Left colon (tissue), 2 donors: ENCODE measurements around the gene SLC12A6. TPM values are rescaled to one million over a fixed set of nuclear protein-coding genes. Genes with fewer than 3 reads are reported as not detected.
"Not testable (repeated sequence)": the region's sequence is repeated elsewhere in the genome, so short reads cannot be mapped to it uniquely, and the experiment has no call there.

Experiments used
- ATAC-seq: fragments of 200-7000 bp; cut with Tn5 transposase; one replicate; pipeline ENCODE4 v1.9.1; 2020; ENCODE audit warnings: mild to moderate bottlenecking, moderate library complexity
- DNase-seq, 2 donors: peaks; one replicate each; pipeline ENCODE4 v3.0.0-alpha.2; 2020
- intact Hi-C, 2 donors: fragments of 100-400 bp; cut with DNase I in 1 of 2; cut with micrococcal nuclease in 1 of 2; formaldehyde crosslinking; loops; one replicate each; pipeline versions ENCODE4 v1.11.2 to v1.14.0; 2022; cut with DNase I, micrococcal nuclease
- total RNA-seq, 2 donors: library from RNA; stranded (reverse); fragmentation: NEBNext Ultra II Directional; extraction: Animal tissue kit (Norgen Biotek cat#: 25700); gene quantifications; one replicate each; pipeline ENCODE4 v1.2.1, GENCODE V29; 2021
- donor health status: DM: no; HTN: no; CAD: no.
- donor health status: DM: yes; HTN: yes; CAD: no.

The SLC12A6 gene
- total RNA-seq, 2 donors from 2014 or later = 13.9 to 19.2 TPM

- ATAC-seq = peak; percentile 45
- peak; percentile 34 to 62 for DNase-seq
- intact Hi-C loops = no loop called here
These were observed 21.8 kb upstream of the SLC12A6 start for GRCh38 chr15:34359416-34359815.

- DNase-seq (no peak), ATAC-seq (no peak)
- intact Hi-C loops = no loop called here
These were observed 21.4 kb upstream of the SLC12A6 start for GRCh38 chr15:34358948-34359347.

- ATAC-seq (no peak), DNase-seq (no peak)
- intact Hi-C loops = no loop called here
These were observed 20.8 kb upstream of the SLC12A6 start for GRCh38 chr15:34358367-34358766.

GRCh38 chr15:34357653-34358052 lies 20.1 kb upstream of the SLC12A6 start:
- intact Hi-C loops = no loop called here
- no peak for ATAC-seq
- DNase-seq = no peak

GRCh38 chr15:34355241-34355640 lies 17.7 kb upstream of the SLC12A6 start:
- ATAC-seq (no peak), DNase-seq (no peak)
- intact Hi-C loops = no loop called here

- intact Hi-C loops = no loop called here
- no peak for DNase-seq
- ATAC-seq = no peak
These were observed 16.7 kb upstream of the SLC12A6 start for GRCh38 chr15:34354286-34354685.

- ATAC-seq = no peak
- DNase-seq = no peak
- intact Hi-C loops = no loop called here
These were observed 16.0 kb upstream of the SLC12A6 start for GRCh38 chr15:34353627-34354026.

- ATAC-seq, intact Hi-C loops, DNase-seq: not testable (repeated sequence)
These were observed 15.4 kb upstream of the SLC12A6 start for GRCh38 chr15:34352996-34353395.

GRCh38 chr15:34349769-34350168 lies 12.2 kb upstream of the SLC12A6 start:
- intact Hi-C loops = no loop called here
- no peak for DNase-seq
- ATAC-seq = no peak

GRCh38 chr15:34348735-34349300 lies 11.2 kb upstream of the SLC12A6 start:
- intact Hi-C loops = no loop called here
- DNase-seq = no peak

GRCh38 chr15:34347951-34348638 lies 10.5 kb upstream of the SLC12A6 start:
- DNase-seq (no peak), ATAC-seq (no peak)
- intact Hi-C loops = no loop called here

More at GRCh38 chr15:34348735-34349300, 11.2 kb upstream of the SLC12A6 start:
- ATAC-seq = peak; percentile 11

GRCh38 chr15:34342737-34343575 lies 5.4 kb upstream of the SLC12A6 start, which contains the start of the genes NOP10 and NUTM1:
Gene NOP10, minus strand, starts transcription at chr15:34343136. Its CDS starts 63 bp downstream, at chr15:34343073.
Gene NUTM1, plus strand, starts transcription at chr15:34343315. Its CDS starts 382 bp downstream, at chr15:34343697.
- intact Hi-C loops = no loop called here
- ATAC-seq (peak; percentile 94), DNase-seq (peak; percentile 90 to 91)

- intact Hi-C loops, DNase-seq: not testable (repeated sequence)
- ATAC-seq = peak; percentile 22
These were observed 4.7 kb upstream of the SLC12A6 start for GRCh38 chr15:34342213-34342736.

GRCh38 chr15:34341381-34342212 lies 4.0 kb upstream of the SLC12A6 start:
- ATAC-seq (no peak), DNase-seq (no peak)
- intact Hi-C loops = no loop called here

- intact Hi-C loops = no loop called here
- no peak for ATAC-seq
- no peak for DNase-seq
These were observed 2.4 kb upstream of the SLC12A6 start for GRCh38 chr15:34339946-34340345.

GRCh38 chr15:34338347-34338746 lies 766 bp upstream of the SLC12A6 start:
- ATAC-seq (no peak), DNase-seq (no peak)
- intact Hi-C loops = no loop called here

GRCh38 chr15:34336991-34337556 lies 507 bp downstream of the SLC12A6 start:
- peak; percentile 21 for ATAC-seq
- intact Hi-C loops = no loop called here
- DNase-seq = peak in 1 of 2 donors; percentile 27
